Measurements from ENCODE around the gene TNNT3. TPM values are rescaled to one million over a fixed set of nuclear protein-coding genes. Genes with fewer than 3 reads are reported as not detected.

Gene TNNT3
- total RNA-seq, 1 experiment from 2014 or later: not detected

GRCh38 chr11:1915795-1916131 lies 3.7 kb upstream of the TNNT3 start:
- no peaks in the 10 kb centered on the region for H3K36me3 ChIP-seq (ENCODE audit: low read depth)
- no peak overlapping the region for H2AFZ ChIP-seq
- no peaks in the 10 kb centered on the region for H4K20me1 ChIP-seq (ENCODE audit: insufficient read depth)
- intact Hi-C loops (cut with micrococcal nuclease; ENCODE audit: unreplicated experiment): no loop called here
- ChIA-PET POLR2A (ENCODE audit: unreplicated experiment) (no interaction called here), CTCF (no interaction called here)
- H3F3A ChIP-seq (ENCODE audit: insufficient read depth, low read depth): no peaks in the 10 kb centered on the region
- no peaks in the 10 kb centered on the region for H3K4me1 ChIP-seq (replicated peaks; ENCODE audit: insufficient read depth)
- no peaks in the 10 kb centered on the region for H3K9me3 ChIP-seq (ENCODE audit: insufficient read depth, low read depth)
- no peaks in the 10 kb centered on the region for H3K9me2 ChIP-seq (ENCODE audit: insufficient read depth)
- no peaks in the 10 kb centered on the region for H3K79me2 ChIP-seq (ENCODE audit: low read depth)
- H3K4me2 ChIP-seq: no peak overlapping the region
- no TSS peak for BruUV-seq (replicated peaks)
- TF ChIP-seq CTCF (conservative IDR thresholded peaks at IDR 0.05): no peak
- TF ChIP-seq EZH2 (IDR thresholded peaks at IDR 0.05; ENCODE audit: low read depth): no peak
- no peak for DNase-seq
- H3K27me3 ChIP-seq (ENCODE audit: insufficient read depth, low read depth): peaks cover 18% of the 10 kb centered on the region
- H3K4me3 ChIP-seq: no peak overlapping the region
- H3K27ac ChIP-seq: no peak overlapping the region

DNA sequence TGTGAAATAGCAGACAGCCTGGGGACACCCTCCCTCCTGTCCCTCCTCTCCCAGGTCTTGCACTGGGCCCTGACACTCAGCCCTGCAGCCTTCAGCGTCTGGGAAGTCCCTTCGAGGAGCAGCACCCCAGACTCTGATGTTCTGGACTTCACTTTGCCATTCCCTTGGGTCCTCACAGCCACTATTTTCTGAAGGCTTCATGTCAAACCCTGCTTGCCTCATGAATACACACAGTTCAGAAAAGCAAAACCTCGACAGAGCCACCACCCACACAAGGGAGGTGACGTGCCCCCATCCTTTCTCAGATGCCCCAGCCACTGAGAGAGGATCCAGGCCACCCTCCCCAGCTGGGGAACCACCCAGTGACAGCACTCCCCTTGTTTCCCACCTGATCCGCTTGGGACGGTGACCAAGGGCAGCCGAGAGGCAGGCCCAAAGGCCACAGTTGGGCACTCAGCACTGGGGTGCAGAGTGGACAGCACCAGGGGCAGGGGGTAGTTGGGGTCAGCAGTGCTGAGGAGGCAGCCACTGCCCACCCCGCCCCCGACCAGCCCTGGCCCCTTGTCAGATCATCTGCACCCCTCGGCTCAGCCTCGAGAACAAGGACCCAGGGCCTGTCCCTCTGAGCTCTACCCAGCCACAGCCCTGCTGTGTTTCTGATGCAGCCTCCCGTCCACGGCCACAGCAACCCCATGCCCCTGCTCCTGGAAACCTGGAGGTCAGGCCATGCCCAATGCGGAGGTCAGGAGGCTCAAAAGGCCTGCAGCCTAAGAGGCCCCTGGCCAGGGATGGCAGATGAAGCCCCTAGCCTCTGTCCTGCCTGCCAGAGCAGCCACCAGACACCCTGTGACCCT lies 3.1 kb upstream of the TNNT3 start:
- Histone ChIP-seq H3K4me3 (no peak overlapping the region), H3K27me3 (ENCODE audit: insufficient read depth, low read depth) (peaks cover 19% of the 10 kb centered on the region; the same call in 1 of the 2 replicates), H2AFZ (no peak overlapping the region), H4K20me1 (ENCODE audit: insufficient read depth) (no peaks in the 10 kb centered on the region), H3F3A (ENCODE audit: insufficient read depth, low read depth) (no peaks in the 10 kb centered on the region), H3K36me3 (ENCODE audit: low read depth) (no peaks in the 10 kb centered on the region), H3K4me1 (replicated peaks; ENCODE audit: insufficient read depth) (no peaks in the 10 kb centered on the region), H3K79me2 (ENCODE audit: low read depth) (no peaks in the 10 kb centered on the region), H3K27ac (no peak overlapping the region), H3K9me3 (ENCODE audit: insufficient read depth, low read depth) (no peaks in the 10 kb centered on the region), H3K9me2 (ENCODE audit: insufficient read depth) (no peaks in the 10 kb centered on the region), H3K4me2 (no peak overlapping the region)
- intact Hi-C loops (cut with micrococcal nuclease; ENCODE audit: unreplicated experiment): no loop called here
- no peak for TF ChIP-seq CTCF (conservative IDR thresholded peaks at IDR 0.05)
- TF ChIP-seq EZH2 (IDR thresholded peaks at IDR 0.05; ENCODE audit: low read depth): no peak
- ChIA-PET POLR2A (ENCODE audit: unreplicated experiment) (no interaction called here), CTCF (interaction anchor here (0.6 kb wide), 1 partner anchor 56 kb away, joined by 3 read pairs; no protein-coding TSS in a partner anchor)
- DNase-seq: no peak
- no TSS peak for BruUV-seq (replicated peaks)

GRCh38 chr11:1916986-1917522 lies 2.4 kb upstream of the TNNT3 start:
- TF ChIP-seq CTCF (conservative IDR thresholded peaks at IDR 0.05): no peak
- no peak for DNase-seq
- Histone ChIP-seq H3K9me2 (ENCODE audit: insufficient read depth) (no peaks in the 10 kb centered on the region), H3K27me3 (ENCODE audit: insufficient read depth, low read depth) (peaks cover 19% of the 10 kb centered on the region; the same call in 1 of the 2 replicates), H3K9me3 (ENCODE audit: insufficient read depth, low read depth) (no peaks in the 10 kb centered on the region), H2AFZ (no peak overlapping the region), H4K20me1 (ENCODE audit: insufficient read depth) (no peaks in the 10 kb centered on the region), H3K36me3 (ENCODE audit: low read depth) (no peaks in the 10 kb centered on the region), H3K27ac (no peak overlapping the region), H3K79me2 (ENCODE audit: low read depth) (no peaks in the 10 kb centered on the region), H3K4me2 (no peak overlapping the region), H3F3A (ENCODE audit: insufficient read depth, low read depth) (no peaks in the 10 kb centered on the region), H3K4me1 (replicated peaks; ENCODE audit: insufficient read depth) (no peaks in the 10 kb centered on the region), H3K4me3 (no peak overlapping the region)
- BruUV-seq (replicated peaks): no TSS peak
- intact Hi-C loops (cut with micrococcal nuclease; ENCODE audit: unreplicated experiment): no loop called here
- CTCF ChIA-PET: interaction anchor here (0.6 kb wide), 1 partner anchor 57 kb away, joined by 3 read pairs; no protein-coding TSS in a partner anchor
- POLR2A ChIA-PET (ENCODE audit: unreplicated experiment): no interaction called here
